Middle frontal gyrus (tissue), 1 donor: ENCODE measurements around the gene MAGEA2B.
"Not testable (repeated sequence)": the region's sequence is repeated elsewhere in the genome, so short reads cannot be mapped to it uniquely, and the experiment has no call there.

ENCODE experiments used
- DNase-seq: peaks from one replicate; pipeline ENCODE4 v3.0.0-alpha.2; 2015; ENCODE audit warnings: low spot score; ENCODE audit errors: extremely low spot score

The MAGEA2B gene

DNA sequence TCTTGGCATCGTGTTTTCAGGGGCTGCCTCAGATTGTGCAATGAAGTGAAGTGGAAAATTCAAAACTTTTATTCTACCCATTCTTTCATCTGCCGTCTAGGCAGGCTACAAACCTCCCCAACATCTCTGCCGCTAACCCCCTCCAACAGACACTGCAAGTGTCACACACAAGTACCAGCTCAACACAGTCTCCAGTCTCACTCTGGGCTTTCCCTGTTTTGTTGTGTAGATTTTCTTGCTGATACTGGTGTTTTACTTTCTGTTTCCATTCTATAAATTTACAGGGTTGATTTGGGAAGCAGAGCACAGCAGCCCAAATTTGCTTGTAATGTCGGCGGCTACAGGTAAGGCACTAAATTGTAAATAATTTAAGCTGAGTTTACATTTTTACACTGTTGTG is 40.4 kb downstream of the MAGEA2B start:
- not testable (repeated sequence) for DNase-seq

DNA sequence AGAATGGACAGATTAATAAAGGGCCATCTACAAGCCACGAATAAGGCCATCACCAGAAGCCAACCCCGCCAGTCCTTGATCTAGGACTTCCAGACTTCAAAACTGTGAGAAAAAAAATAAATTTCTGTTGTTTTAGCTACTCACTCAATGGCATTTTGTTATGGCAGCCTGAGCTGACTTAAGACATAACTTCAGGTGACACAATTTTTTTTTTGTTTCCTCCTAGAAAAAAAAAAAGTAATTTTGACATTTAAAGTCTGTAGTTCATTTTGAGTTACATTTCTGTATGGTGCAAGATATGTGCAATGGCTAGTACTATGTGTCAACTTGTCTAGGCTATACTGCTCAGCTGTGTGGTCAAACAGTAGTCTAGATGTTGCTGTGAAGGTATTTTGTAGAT is 44.5 kb downstream of the MAGEA2B start, which contains the start of gene CSAG3:
TSS of gene CSAG3 (plus strand) at position 301 of the 400 bp plus-strand sequence.
- not testable (repeated sequence) for DNase-seq

DNA sequence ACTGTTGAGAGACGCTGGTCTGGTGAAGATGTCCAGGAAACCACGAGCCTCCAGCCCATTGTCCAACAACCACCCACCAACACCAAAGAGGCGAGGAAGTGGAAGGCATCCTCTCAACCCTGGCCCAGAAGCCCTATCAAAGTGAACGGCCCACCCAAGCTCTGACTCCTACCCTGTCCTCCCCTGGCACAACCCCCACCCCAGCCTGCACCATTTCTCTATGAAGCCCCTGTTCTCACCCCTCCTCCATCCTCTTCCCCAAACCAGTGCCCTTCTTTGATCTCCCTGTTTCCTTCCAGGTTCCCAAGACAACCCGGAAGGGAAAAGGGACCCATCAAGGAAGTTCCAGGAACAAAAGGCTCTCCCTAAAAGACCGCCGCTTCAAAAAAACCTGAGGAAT is 45.1 kb downstream of the MAGEA2B start:
- DNase-seq = not testable (repeated sequence)

DNA sequence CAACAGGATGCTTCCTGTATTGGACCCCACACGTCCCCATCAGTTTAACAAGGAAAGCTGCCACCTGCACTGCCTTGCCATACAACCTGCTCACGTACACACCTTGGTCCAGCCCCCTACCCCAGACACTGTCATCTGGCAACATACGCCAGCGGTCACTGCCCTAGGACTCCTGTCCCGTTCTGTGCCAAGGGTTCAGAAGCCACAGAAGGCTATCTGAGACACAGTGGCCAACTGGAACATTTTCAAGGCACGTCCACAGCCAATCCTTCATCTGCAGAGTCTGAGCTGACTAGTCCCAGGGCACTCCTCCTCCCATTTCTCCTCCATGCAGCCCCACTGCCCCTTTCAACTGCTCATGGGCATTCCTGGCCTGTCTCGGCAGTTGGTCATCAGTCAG is 47.2 kb downstream of the MAGEA2B start:
- DNase-seq = not testable (repeated sequence)

DNA sequence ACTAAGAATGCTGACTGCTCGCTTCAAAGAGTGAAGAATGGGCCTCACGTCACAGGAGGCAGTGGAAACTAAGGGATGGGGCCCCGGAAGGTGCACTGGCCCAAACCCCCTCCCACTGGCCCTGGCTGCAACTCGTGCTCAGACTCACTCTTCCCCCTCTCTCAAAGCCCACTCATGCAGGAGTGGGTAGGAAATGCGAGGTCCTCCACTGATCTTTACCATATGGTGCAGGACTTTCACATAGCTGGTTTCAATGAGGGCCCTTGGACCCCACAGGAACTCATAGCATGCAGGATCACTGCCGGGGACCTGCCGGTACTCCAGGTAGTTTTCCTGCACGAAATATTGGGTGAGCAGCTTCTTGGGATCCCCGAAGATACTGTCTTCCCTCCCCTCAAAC is 52.1 kb downstream of the MAGEA2B start:
- DNase-seq = not testable (repeated sequence)
